Activated gamma-delta T cell treated with anti-CD3 and anti-CD28 coated beads, Interleukin-2, amount 50 U/mL, for 16 hours (primary cell): ENCODE data around the gene SLC17A9.

Experiments
- DNase-seq: peaks from one replicate; pipeline ENCODE4 v3.0.0-alpha.2; 2020; ENCODE audit warnings: low read depth

Gene SLC17A9

GRCh38 chr20:62952373-62952967, at the start of gene SLC17A9:
Gene SLC17A9 (plus strand): TSS chr20:62952709. CDS start chr20:62952831, 122 bp downstream.
- peak; percentile 47 for DNase-seq

- DNase-seq = no peak
These were observed 49.4 kb upstream of the SLC17A9 start for GRCh38 chr20:62902926-62903615.

- DNase-seq = no peak
These were observed 46.9 kb upstream of the SLC17A9 start for GRCh38 chr20:62905536-62906117.

- no peak for DNase-seq
These were observed 46.3 kb upstream of the SLC17A9 start for GRCh38 chr20:62906209-62906608.

GRCh38 chr20:62906647-62907375, 45.7 kb upstream of the SLC17A9 start:
- no peak for DNase-seq

- DNase-seq = no peak
These were observed 44.9 kb upstream of the SLC17A9 start for GRCh38 chr20:62907384-62908317.

- no peak for DNase-seq
These were observed 43.3 kb upstream of the SLC17A9 start for GRCh38 chr20:62908971-62909791.

GRCh38 chr20:62910217-62910766, 42.2 kb upstream of the SLC17A9 start:
- DNase-seq = no peak

- no peak for DNase-seq
These were observed 41.6 kb upstream of the SLC17A9 start for GRCh38 chr20:62910777-62911497.

GRCh38 chr20:62911701-62912280, 40.7 kb upstream of the SLC17A9 start:
- no peak for DNase-seq

- DNase-seq = no peak
These were observed 39.4 kb upstream of the SLC17A9 start for GRCh38 chr20:62913043-62913630.

- no peak for DNase-seq
These were observed 38.1 kb upstream of the SLC17A9 start for GRCh38 chr20:62914436-62914835.

GRCh38 chr20:62914970-62915457, 37.5 kb upstream of the SLC17A9 start:
- no peak for DNase-seq

- no peak for DNase-seq
These were observed 35.6 kb upstream of the SLC17A9 start for GRCh38 chr20:62916703-62917476.

GRCh38 chr20:62917720-62918119, 34.8 kb upstream of the SLC17A9 start:
- no peak for DNase-seq

GRCh38 chr20:62918147-62918546, 34.4 kb upstream of the SLC17A9 start:
- DNase-seq = no peak

GRCh38 chr20:62918831-62919230, 33.7 kb upstream of the SLC17A9 start:
- no peak for DNase-seq

- no peak for DNase-seq
These were observed 32.4 kb upstream of the SLC17A9 start for GRCh38 chr20:62920039-62920645.
